B cell (primary cell): ENCODE measurements around the gene ACOT4. TPM values are rescaled to one million over a fixed set of nuclear protein-coding genes. Genes with fewer than 3 reads are reported as not detected.
"Not testable (repeated sequence)": the region's sequence is repeated elsewhere in the genome, so short reads cannot be mapped to it uniquely, and the experiment has no call there.

ENCODE experiments used
- ATAC-seq: fragments of 200-7000 bp; cut with Tn5 transposase; one replicate; pipeline ENCODE4 v1.10.0; 2021; ENCODE audit warnings: low read depth, mild to moderate bottlenecking, moderate number of reproducible peaks, moderate library complexity
- CTCF ChIA-PET: fragments of 350-600 bp; sonication (Branson Sonifier 250); formaldehyde crosslinking; loops from one replicate; lab custom pipeline; 2021; ENCODE audit warnings: antibody characterized with exemption, inconsistent platforms; lab: Charles Lee
- POLR2A ChIA-PET: fragments of 350-600 bp; sonication (Branson Sonifier 250); formaldehyde crosslinking; loops from one replicate; lab custom pipeline; 2021; ENCODE audit warnings: antibody characterized with exemption; lab: Charles Lee
- DNase-seq: peaks from one replicate; pipeline ENCODE4 v3.0.0; 2013
- H2AFZ ChIP-seq: 2 replicates; pipeline ENCODE4 v1.6.1; 2012; ENCODE audit warnings: mild to moderate bottlenecking, low read depth, low read length; ENCODE audit not compliant: insufficient read depth, poor library complexity, severe bottlenecking
- H3K27ac ChIP-seq, 2 donors: 1 replicate in 1 of 2; 2 replicates in 1 of 2; pipeline ENCODE4 v1.5.1; 2012 to 2013; ENCODE audit warnings: low read length in 2 of 2, mild to moderate bottlenecking in 2 of 2, moderate library complexity in 1 of 2
- H3K27me3 ChIP-seq, 4 experiments: fragments of 200-600 bp in 1 of 4; sonication (generic) in 1 of 4; replicated peaks in 1 of 4; 1 replicate in 2 of 4; 2 replicates in 2 of 4; pipeline versions ENCODE4 v1.6.1 to v1.7.0; 2013 to 2016; ENCODE audit warnings: low read length in 3 of 4, mild to moderate bottlenecking in 2 of 4, mixed read lengths in 1 of 4, moderate library complexity in 1 of 4; ENCODE audit not compliant: insufficient read depth in 4 of 4, control insufficient read depth in 3 of 4; ENCODE audit errors: control extremely low read depth in 1 of 4
- H3K36me3 ChIP-seq, 2 experiments: replicated peaks in 1 of 2; 1 replicate in 1 of 2; 2 replicates in 1 of 2; pipeline versions ENCODE4 v1.6.1 to v1.7.1; 2013; ENCODE audit warnings: low read length in 1 of 2; ENCODE audit not compliant: insufficient read depth in 2 of 2, control insufficient read depth in 1 of 2; ENCODE audit errors: control extremely low read depth in 1 of 2, extremely low read depth in 1 of 2
- H3K4me1 ChIP-seq, 2 donors: fragments of 200-600 bp in 1 of 2; sonication (generic) in 1 of 2; 1 replicate in 1 of 2; 2 replicates in 1 of 2; pipeline versions ENCODE4 v1.5.1 to v1.6.1; 2013 to 2017; ENCODE audit warnings: low read length in 2 of 2; ENCODE audit not compliant: control insufficient read depth in 2 of 2, insufficient read depth in 2 of 2
- H3K4me2 ChIP-seq: replicated peaks from 2 replicates; pipeline ENCODE3; 2012; ENCODE audit warnings: mild to moderate bottlenecking, low read depth, low read length; ENCODE audit not compliant: poor library complexity, severe bottlenecking
- H3K4me3 ChIP-seq, 5 experiments: fragments of 200-600 bp in 1 of 5; sonication (generic) in 1 of 5; 1 replicate in 3 of 5; 2 replicates in 2 of 5; pipeline versions ENCODE4 v1.5.1 to v1.7.0; 2011 to 2016; ENCODE audit warnings: low read length in 4 of 5, mild to moderate bottlenecking in 4 of 5, low read depth in 2 of 5, control low read depth in 1 of 5, moderate library complexity in 1 of 5; ENCODE audit not compliant: insufficient read depth in 1 of 5; ENCODE audit errors: control extremely low read depth in 1 of 5, extremely low read depth in 1 of 5
- H3K79me2 ChIP-seq: fragments of 200-600 bp; sonication (generic); one replicate; pipeline ENCODE4 v1.6.0; 2016; ENCODE audit warnings: low read length; ENCODE audit not compliant: control insufficient read depth, insufficient read depth
- H3K9ac ChIP-seq: fragments of 200-600 bp; sonication (generic); 2 replicates; pipeline ENCODE4 v1.6.1; 2017; ENCODE audit warnings: mild to moderate bottlenecking, low read length, moderate library complexity
- H3K9me3 ChIP-seq, 3 donors: one replicate each; pipeline versions ENCODE4 v1.6.1 to v1.7.1; 2013; ENCODE audit warnings: low read length in 2 of 3; ENCODE audit not compliant: control insufficient read depth in 2 of 3, insufficient read depth in 1 of 3; ENCODE audit errors: control extremely low read depth in 1 of 3
- H4K20me1 ChIP-seq: 2 replicates; pipeline ENCODE4 v1.6.0; 2012; ENCODE audit warnings: mild to moderate bottlenecking, low read length; ENCODE audit not compliant: insufficient read depth, control insufficient read depth, poor library complexity, severe bottlenecking
- H3K27ac Mint-ChIP-seq: one replicate; pipeline ENCODE4 v1.8.0; 2021; ENCODE audit warnings: mixed read lengths
- H3K27me3 Mint-ChIP-seq: one replicate; pipeline ENCODE4 v1.8.0; 2021; ENCODE audit warnings: mixed read lengths
- H3K4me1 Mint-ChIP-seq: one replicate; pipeline ENCODE4 v1.8.0; 2021; ENCODE audit warnings: mixed read lengths
- H3K4me3 Mint-ChIP-seq: one replicate; pipeline ENCODE4 v1.8.0; 2021; ENCODE audit warnings: mixed read lengths
- H3K9me3 Mint-ChIP-seq: one replicate; pipeline ENCODE4 v1.8.0; 2022; ENCODE audit warnings: mixed read lengths; ENCODE audit not compliant: insufficient read depth
- WGBS: methylation state at CpG from one replicate; pipeline ENCODE4 v1.1.5; 2013; ENCODE audit warnings: missing lambda C conversion rate; ENCODE audit not compliant: insufficient coverage; 5-methylcytosine and 5-hydroxymethylcytosine counted together
- intact Hi-C: fragments of 100-400 bp; cut with micrococcal nuclease; formaldehyde crosslinking; loops from one replicate; pipeline ENCODE4 v1.10.0; 2022
- polyA plus RNA-seq: library from polyadenylated mRNA; depleted of rRNA; stranded (reverse); fragments of >200 nt; gene quantifications from 2 replicates; pipeline ENCODE4 v1.2.3, GENCODE V29; 2012
- total RNA-seq, 2 donors: library from RNA; stranded (reverse); fragments of 120-200 nt in 1 of 2; gene quantifications; 1 replicate in 1 of 2; 2 replicates in 1 of 2; pipeline versions ENCODE4 v1.2.3 to v1.2.4, GENCODE V29; 2013 to 2022

Gene ACOT4
- total and polyA plus RNA-seq, 2 donors (not counting 1 experiment from before 2014, with no cell fraction given), result 0.19 to 0.42 TPM

DNA sequence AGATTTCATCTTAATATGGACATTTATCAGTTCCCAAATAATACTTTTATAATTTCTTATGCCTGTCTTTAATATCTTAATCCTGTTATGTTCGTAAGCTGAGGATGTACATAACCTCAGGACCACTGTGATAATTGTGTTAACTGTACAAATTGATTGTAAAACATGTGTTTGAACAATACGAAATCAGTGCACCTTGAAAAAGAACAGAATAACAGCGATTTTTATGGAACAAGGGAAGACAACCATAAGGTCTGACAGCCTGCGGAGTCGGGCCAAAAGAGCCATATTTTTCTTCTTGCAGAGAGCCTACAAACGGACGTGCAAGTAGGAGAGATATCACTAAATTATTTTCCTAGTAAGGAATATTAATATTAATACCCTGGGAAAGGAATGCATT, 29.4 kb upstream of the ACOT4 start:
- H3K27ac ChIP-seq, H3K4me1 Mint-ChIP-seq, H3K4me1 ChIP-seq, H3K36me3 ChIP-seq, H3K27me3 Mint-ChIP-seq, CTCF ChIA-PET, POLR2A ChIA-PET, H2AFZ ChIP-seq, DNase-seq, H3K4me3 Mint-ChIP-seq, H3K4me3 ChIP-seq, ATAC-seq, H3K9ac ChIP-seq, H3K4me2 ChIP-seq, H4K20me1 ChIP-seq, intact Hi-C loops, H3K27ac Mint-ChIP-seq, H3K27me3 ChIP-seq, H3K9me3 Mint-ChIP-seq: not testable (repeated sequence)
- Histone ChIP-seq H3K9me3 (peaks cover 0 to 19% (median 0%) of the 10 kb centered on the region in 3 donors), H3K79me2 (peaks cover 11% of the 10 kb centered on the region)
- WGBS, result 100% methylated on average over 2 of the region's 7 CpGs

DNA sequence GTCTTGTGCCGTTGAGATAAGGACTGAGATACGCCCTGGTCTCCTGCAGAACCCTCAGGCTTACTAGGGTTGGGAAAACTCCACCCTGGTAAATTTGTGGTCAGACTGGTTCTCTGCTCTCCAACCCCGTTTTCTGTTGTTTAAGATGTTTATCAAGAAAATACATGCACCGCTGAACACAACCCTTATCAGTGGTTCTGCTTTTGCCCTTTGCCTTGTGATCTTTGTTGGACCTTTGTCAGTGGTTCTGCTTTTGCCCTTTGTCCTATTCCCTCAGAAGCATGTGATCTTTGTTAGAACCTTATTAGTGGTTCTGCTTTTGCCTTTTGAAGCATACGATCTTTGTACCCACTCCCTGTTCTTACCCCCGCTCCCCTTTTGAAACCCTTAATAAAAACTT, 29.0 kb upstream of the ACOT4 start:
- POLR2A ChIA-PET, H2AFZ ChIP-seq, H3K4me3 ChIP-seq, DNase-seq, H3K27me3 Mint-ChIP-seq, H3K27me3 ChIP-seq, H3K9me3 Mint-ChIP-seq, H3K27ac Mint-ChIP-seq, CTCF ChIA-PET, intact Hi-C loops, H4K20me1 ChIP-seq, H3K4me1 ChIP-seq, H3K36me3 ChIP-seq, H3K9ac ChIP-seq, H3K27ac ChIP-seq, H3K4me3 Mint-ChIP-seq, H3K4me2 ChIP-seq, ATAC-seq: not testable (repeated sequence)
- Histone ChIP-seq H3K79me2 (peaks cover 14% of the 10 kb centered on the region), H3K9me3 (peaks cover 0 to 19% (median 0%) of the 10 kb centered on the region in 3 donors)
- WGBS, result 100% methylated on average over 2 of the region's 6 CpGs
- peaks cover 10% of the 10 kb centered on the region for H3K4me1 Mint-ChIP-seq

DNA sequence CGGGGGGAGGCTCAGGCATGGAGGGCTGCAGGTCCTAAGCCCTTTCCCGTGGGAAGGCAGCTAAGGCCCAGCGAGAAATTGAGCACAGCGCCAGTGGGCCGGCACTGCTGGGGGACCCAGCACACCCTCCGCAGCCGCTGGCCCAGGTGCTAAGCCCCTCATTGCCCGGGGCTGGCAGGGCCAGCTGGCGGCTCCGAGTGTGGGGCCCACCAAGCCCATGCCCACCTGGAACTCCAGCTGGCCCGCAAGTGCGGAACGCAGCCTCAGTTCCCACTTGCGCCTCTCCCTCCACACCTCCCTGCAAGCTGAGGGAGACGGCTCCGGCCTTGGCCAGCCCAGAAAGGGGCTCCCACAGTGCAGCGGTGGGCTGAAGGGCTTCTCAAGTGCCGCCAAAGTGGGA, 25.2 kb upstream of the ACOT4 start:
- H3K27me3 Mint-ChIP-seq, H3K36me3 ChIP-seq, H2AFZ ChIP-seq, H4K20me1 ChIP-seq, H3K27me3 ChIP-seq, H3K4me3 Mint-ChIP-seq, H3K9me3 Mint-ChIP-seq, H3K27ac Mint-ChIP-seq, H3K9ac ChIP-seq, POLR2A ChIA-PET, H3K27ac ChIP-seq, H3K4me2 ChIP-seq, DNase-seq, ATAC-seq, H3K4me3 ChIP-seq: not testable (repeated sequence)
- H3K4me1 Mint-ChIP-seq, result peaks cover 38% of the 10 kb centered on the region
- CTCF ChIA-PET, result interaction anchor here (1.1 to 2.1 kb wide), 3 partner anchors 57 to 661 kb away, joined by 3 to 8 read pairs (median 3); no protein-coding TSS in a partner anchor
- WGBS, result 95% methylated on average over 18 of the region's 18 CpGs
- Histone ChIP-seq H3K4me1 (peaks cover 19 to 32% of the 10 kb centered on the region in 2 donors), H3K79me2 (peaks cover 20% of the 10 kb centered on the region), H3K9me3 (peaks cover 0 to 19% (median 0%) of the 10 kb centered on the region in 3 donors)
- intact Hi-C loops, result loop anchor here (5.0 kb wide), 1 partner anchor 74 kb away; the partner anchor contains the start of gene RIOX1

DNA sequence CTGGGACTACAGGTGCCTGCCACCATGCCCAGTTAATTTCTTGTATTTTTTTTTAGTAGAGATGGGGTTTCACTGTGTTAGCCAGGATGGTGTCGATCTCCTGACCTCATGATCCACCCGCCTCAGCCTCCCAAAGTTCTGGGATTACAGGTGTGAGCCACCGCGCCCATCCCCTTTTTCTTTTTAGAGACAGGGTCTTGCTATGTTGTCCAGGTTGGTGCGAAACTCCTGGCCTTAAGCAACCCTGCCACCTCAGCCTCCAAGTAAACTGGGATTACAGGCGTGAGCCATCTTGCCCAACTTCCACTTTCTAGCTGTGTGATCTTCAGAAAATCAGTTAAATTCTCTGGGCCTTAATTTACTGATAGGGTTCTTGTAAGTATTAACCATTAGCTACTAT, 24.7 kb upstream of the ACOT4 start:
- Mint-ChIP-seq H3K4me1 (peaks cover 38% of the 10 kb centered on the region), H3K4me3 (peak overlapping the region; percentile 16)
- H3K27ac Mint-ChIP-seq, H3K9ac ChIP-seq, H3K9me3 Mint-ChIP-seq, DNase-seq, H3K27me3 Mint-ChIP-seq, H3K36me3 ChIP-seq, H4K20me1 ChIP-seq, H3K27ac ChIP-seq, H3K27me3 ChIP-seq, H3K4me3 ChIP-seq, H2AFZ ChIP-seq, ATAC-seq, H3K4me2 ChIP-seq: not testable (repeated sequence)
- intact Hi-C loops, result loop anchor here (5.0 kb wide), 1 partner anchor 75 kb away; the partner anchor contains the start of gene RIOX1
- Histone ChIP-seq H3K79me2 (peaks cover 20% of the 10 kb centered on the region), H3K4me1 (peaks cover 19 to 32% of the 10 kb centered on the region in 2 donors), H3K9me3 (peaks cover 0 to 14% (median 0%) of the 10 kb centered on the region in 3 donors)
- ChIA-PET CTCF (interaction anchor here (0.5 to 2.1 kb wide), 4 partner anchors 58 to 661 kb away, joined by 3 to 8 read pairs (median 3); no protein-coding TSS in a partner anchor), POLR2A (interaction anchor here (0.5 kb wide), 1 partner anchor 248 kb away, joined by 3 read pairs; no protein-coding TSS in a partner anchor)
- 100% methylated on average over 3 of the region's 6 CpGs for WGBS
